Measurements from ENCODE around the gene CEPT1. TPM values are rescaled to one million over a fixed set of nuclear protein-coding genes. Genes with fewer than 3 reads are reported as not detected.

Gene CEPT1
- total RNA-seq, 1 experiment from 2014 or later: 33.0 TPM

GRCh38 chr1:111191496-111191895 is 51.5 kb downstream of the CEPT1 start:
- no peak overlapping the region for H3K27ac ChIP-seq (ENCODE audit: insufficient read length, low read depth, low read length)
- no peak overlapping the region for H2BK12ac ChIP-seq (ENCODE audit: insufficient read length, low read depth, low read length)
- H3K14ac ChIP-seq (ENCODE audit: insufficient read depth, low read length): no peak overlapping the region
- H2BK120ac ChIP-seq (ENCODE audit: low read depth, low read length, poor library complexity, severe bottlenecking): no peak overlapping the region
- no peak overlapping the region for H3K18ac ChIP-seq (ENCODE audit: insufficient read length, low read depth, low read length)
- Mint-ChIP-seq H3K36me3 (ENCODE audit: insufficient read depth in 1 of 3, low read depth in 3 of 3) (peaks cover 5 to 27% (median 6%) of the 10 kb centered on the region in 3 experiments; a peak in 5 of 7 replicates), H3K4me1 (peaks cover 9 to 13% of the 10 kb centered on the region in 2 experiments; a peak in 3 of 4 replicates), H3K4me3 (no peak overlapping the region), H3K27ac (no peak overlapping the region; a peak in 1 of 7 replicates), H3K9me3 (no peaks in the 10 kb centered on the region), H3K27me3 (ENCODE audit: low read depth) (no peaks in the 10 kb centered on the region)
- H4K91ac ChIP-seq (ENCODE audit: insufficient read length, low read depth, low read length): no peak overlapping the region
- TF ChIP-seq CTCF (conservative IDR thresholded peaks at IDR 0.05): no peak
- H2BK20ac ChIP-seq (ENCODE audit: low read depth, low read length, poor library complexity, severe bottlenecking): no peak overlapping the region
- H4K20me1 ChIP-seq (ENCODE audit: control insufficient read depth, insufficient read depth, insufficient read length): no peaks in the 10 kb centered on the region
- no peaks in the 10 kb centered on the region for H3K79me1 ChIP-seq (ENCODE audit: insufficient read depth, low read depth, low read length, poor library complexity, severe bottlenecking)
- H3K4me1 ChIP-seq (ENCODE audit: insufficient read depth, low read length): no peaks in the 10 kb centered on the region
- DNase-seq: no peak
- no peak overlapping the region for H4K8ac ChIP-seq (replicated peaks; ENCODE audit: insufficient read length, low read depth, low read length)
- H3K9me3 ChIP-seq (ENCODE audit: control insufficient read depth, low read depth, low read length): no peaks in the 10 kb centered on the region
- H3K9ac ChIP-seq (ENCODE audit: extremely low read depth, insufficient read length, low read length): no peak overlapping the region
- no peaks in the 10 kb centered on the region for H3K23me2 ChIP-seq (ENCODE audit: insufficient read length, low read depth, low read length, poor library complexity, severe bottlenecking)
- no peak overlapping the region for H3K56ac ChIP-seq (ENCODE audit: insufficient read length, low read depth, low read length)
- H3K79me2 ChIP-seq (ENCODE audit: insufficient read depth, low read length): no peaks in the 10 kb centered on the region
- no peak overlapping the region for H2BK15ac ChIP-seq (ENCODE audit: low read depth, low read length)
- no peak overlapping the region for H3T11ph ChIP-seq (ENCODE audit: low read length)
- no peak overlapping the region for H2BK5ac ChIP-seq (ENCODE audit: insufficient read length, low read length)
- H2AFZ ChIP-seq (ENCODE audit: low read length): no peak overlapping the region
- no peak overlapping the region for H4K5ac ChIP-seq (ENCODE audit: insufficient read length, low read depth, low read length)
- no peaks in the 10 kb centered on the region; the same call in 1 of the 2 replicates for H3K27me3 ChIP-seq (ENCODE audit: insufficient read depth, low read length)
- H3K4ac ChIP-seq (ENCODE audit: low read depth, low read length): no peak overlapping the region
- no peak overlapping the region for H2AK5ac ChIP-seq (ENCODE audit: insufficient read length, low read length)
- no CpG with 5 or more reads among the region's 3 CpGs for WGBS (ENCODE audit: extremely low coverage, insufficient read length, low lambda C conversion rate)
- H3K23ac ChIP-seq (ENCODE audit: insufficient read length, low read depth, low read length): no peak overlapping the region
- no peak overlapping the region for H3K4me2 ChIP-seq (ENCODE audit: insufficient read depth, insufficient read length, low read length)

All from H9 (cell line).